Measurements from ENCODE around the gene PPFIBP2.

The PPFIBP2 gene

DNA sequence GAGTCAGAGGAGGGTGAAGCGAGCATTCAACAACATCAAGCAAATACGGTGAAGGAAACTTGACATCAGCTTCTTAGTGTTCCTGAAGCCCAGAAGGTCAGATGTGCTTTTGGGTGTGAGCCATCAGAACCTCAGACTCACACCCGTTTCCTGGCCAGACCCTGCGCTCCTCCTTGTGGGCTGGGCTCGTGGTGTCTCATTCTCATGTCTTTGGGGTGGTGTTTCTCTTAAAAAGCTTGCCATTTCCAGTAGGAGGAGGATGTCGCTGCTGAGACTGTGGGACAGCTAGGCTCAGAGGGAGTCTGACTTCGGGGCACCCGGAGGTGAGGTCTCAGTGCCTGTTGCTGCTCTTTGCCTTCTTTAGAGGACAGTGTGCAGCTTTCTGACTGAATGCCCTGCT is 24.2 kb downstream of the PPFIBP2 start:
- no peak for TF ChIP-seq ZNF266 (tag by site-specific recombination; IDR thresholded peaks at IDR 0.05; ENCODE audit: low read depth)
- TF ChIP-seq ZNF302 (tag by site-specific recombination; IDR thresholded peaks at IDR 0.05; ENCODE audit: low read depth) = no peak
- no peak for TF ChIP-seq ZNF664 (tag by site-specific recombination; IDR thresholded peaks at IDR 0.05)
- TF ChIP-seq, protein P1, sequence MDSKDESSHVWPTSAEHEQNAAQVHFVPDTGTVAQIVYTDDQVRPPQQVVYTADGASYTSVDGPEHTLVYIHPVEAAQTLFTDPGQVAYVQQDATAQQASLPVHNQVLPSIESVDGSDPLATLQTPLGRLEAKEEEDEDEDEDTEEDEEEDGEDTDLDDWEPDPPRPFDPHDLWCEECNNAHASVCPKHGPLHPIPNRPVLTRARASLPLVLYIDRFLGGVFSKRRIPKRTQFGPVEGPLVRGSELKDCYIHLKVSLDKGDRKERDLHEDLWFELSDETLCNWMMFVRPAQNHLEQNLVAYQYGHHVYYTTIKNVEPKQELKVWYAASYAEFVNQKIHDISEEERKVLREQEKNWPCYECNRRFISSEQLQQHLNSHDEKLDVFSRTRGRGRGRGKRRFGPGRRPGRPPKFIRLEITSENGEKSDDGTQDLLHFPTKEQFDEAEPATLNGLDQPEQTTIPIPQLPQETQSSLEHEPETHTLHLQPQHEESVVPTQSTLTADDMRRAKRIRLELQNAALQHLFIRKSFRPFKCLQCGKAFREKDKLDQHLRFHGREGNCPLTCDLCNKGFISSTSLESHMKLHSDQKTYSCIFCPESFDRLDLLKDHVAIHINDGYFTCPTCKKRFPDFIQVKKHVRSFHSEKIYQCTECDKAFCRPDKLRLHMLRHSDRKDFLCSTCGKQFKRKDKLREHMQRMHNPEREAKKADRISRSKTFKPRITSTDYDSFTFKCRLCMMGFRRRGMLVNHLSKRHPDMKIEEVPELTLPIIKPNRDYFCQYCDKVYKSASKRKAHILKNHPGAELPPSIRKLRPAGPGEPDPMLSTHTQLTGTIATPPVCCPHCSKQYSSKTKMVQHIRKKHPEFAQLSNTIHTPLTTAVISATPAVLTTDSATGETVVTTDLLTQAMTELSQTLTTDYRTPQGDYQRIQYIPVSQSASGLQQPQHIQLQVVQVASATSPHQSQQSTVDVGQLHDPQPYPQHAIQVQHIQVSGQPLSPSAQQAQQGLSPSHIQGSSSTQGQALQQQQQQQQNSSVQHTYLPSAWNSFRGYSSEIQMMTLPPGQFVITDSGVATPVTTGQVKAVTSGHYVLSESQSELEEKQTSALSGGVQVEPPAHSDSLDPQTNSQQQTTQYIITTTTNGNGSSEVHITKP (tag by site-specific recombination; IDR thresholded peaks at IDR 0.05) = no peak
- no peak for TF ChIP-seq YY2 (tag by site-specific recombination; IDR thresholded peaks at IDR 0.05)
- TF ChIP-seq ZNF629 (tag by site-specific recombination; IDR thresholded peaks at IDR 0.05) = no peak
- no peak for TF ChIP-seq OSR2 (tag by site-specific recombination; IDR thresholded peaks at IDR 0.05)
- TF ChIP-seq, protein P2, sequence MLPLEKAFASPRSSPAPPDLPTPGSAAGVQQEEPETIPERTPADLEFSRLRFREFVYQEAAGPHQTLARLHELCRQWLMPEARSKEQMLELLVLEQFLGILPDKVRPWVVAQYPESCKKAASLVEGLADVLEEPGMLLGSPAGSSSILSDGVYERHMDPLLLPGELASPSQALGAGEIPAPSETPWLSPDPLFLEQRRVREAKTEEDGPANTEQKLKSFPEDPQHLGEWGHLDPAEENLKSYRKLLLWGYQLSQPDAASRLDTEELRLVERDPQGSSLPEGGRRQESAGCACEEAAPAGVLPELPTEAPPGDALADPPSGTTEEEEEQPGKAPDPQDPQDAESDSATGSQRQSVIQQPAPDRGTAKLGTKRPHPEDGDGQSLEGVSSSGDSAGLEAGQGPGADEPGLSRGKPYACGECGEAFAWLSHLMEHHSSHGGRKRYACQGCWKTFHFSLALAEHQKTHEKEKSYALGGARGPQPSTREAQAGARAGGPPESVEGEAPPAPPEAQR (tag by site-specific recombination; IDR thresholded peaks at IDR 0.05) = no peak
- no peak for TF ChIP-seq PRDM1 (tag by site-specific recombination; IDR thresholded peaks at IDR 0.05)
- no peak for TF ChIP-seq ZNF324 (tag by site-specific recombination; IDR thresholded peaks at IDR 0.05)
- TF ChIP-seq ZNF366 (tag by site-specific recombination; conservative IDR thresholded peaks at IDR 0.05) = no peak
- TF ChIP-seq ZNF341 (tag by site-specific recombination; IDR thresholded peaks at IDR 0.05; ENCODE audit: low read depth) = no peak
- no peak for TF ChIP-seq ZNF174 (tag by site-specific recombination; IDR thresholded peaks at IDR 0.05)
- TF ChIP-seq ZNF670 (tag by site-specific recombination; IDR thresholded peaks at IDR 0.05; ENCODE audit: low read depth) = no peak
- TF ChIP-seq ZFP3 (tag by site-specific recombination; IDR thresholded peaks at IDR 0.05; ENCODE audit: low read depth) = no peak
- no peak for TF ChIP-seq ZNF654 (tag by site-specific recombination; IDR thresholded peaks at IDR 0.05; ENCODE audit: low read depth)
- no peak for TF ChIP-seq ZNF112 (tag by site-specific recombination; IDR thresholded peaks at IDR 0.05)
- TF ChIP-seq SP2 (tag by site-specific recombination; IDR thresholded peaks at IDR 0.05) = no peak
- no peak for TF ChIP-seq MEIS1 (CRISPR knock-in tag; IDR thresholded peaks at IDR 0.05; ENCODE audit: borderline replicate concordance)
- H3K4me3 ChIP-seq (ENCODE audit: low read depth, low read length) = no peak overlapping the region
- no peaks in the 10 kb centered on the region for H3K4me1 ChIP-seq (ENCODE audit: control insufficient read depth, insufficient read depth, low read length)
- ChIA-PET POLR2A (no interaction called here), CTCF (interaction anchor here (0.6 to 3.1 kb wide), 2 partner anchors 34 to 52 kb away, joined by 5 to 13 read pairs; no protein-coding TSS in a partner anchor)
- no peaks in the 10 kb centered on the region for H3K9me3 ChIP-seq (ENCODE audit: control insufficient read depth, insufficient read depth, low read depth, low read length)
- no peak overlapping the region for H3K27ac ChIP-seq (ENCODE audit: extremely low read depth, low read depth, low read length)
- H3K36me3 ChIP-seq (ENCODE audit: control insufficient read depth in 2 of 2, insufficient read depth in 1 of 2, low read length in 2 of 2) = no peaks in the 10 kb centered on the region

DNA sequence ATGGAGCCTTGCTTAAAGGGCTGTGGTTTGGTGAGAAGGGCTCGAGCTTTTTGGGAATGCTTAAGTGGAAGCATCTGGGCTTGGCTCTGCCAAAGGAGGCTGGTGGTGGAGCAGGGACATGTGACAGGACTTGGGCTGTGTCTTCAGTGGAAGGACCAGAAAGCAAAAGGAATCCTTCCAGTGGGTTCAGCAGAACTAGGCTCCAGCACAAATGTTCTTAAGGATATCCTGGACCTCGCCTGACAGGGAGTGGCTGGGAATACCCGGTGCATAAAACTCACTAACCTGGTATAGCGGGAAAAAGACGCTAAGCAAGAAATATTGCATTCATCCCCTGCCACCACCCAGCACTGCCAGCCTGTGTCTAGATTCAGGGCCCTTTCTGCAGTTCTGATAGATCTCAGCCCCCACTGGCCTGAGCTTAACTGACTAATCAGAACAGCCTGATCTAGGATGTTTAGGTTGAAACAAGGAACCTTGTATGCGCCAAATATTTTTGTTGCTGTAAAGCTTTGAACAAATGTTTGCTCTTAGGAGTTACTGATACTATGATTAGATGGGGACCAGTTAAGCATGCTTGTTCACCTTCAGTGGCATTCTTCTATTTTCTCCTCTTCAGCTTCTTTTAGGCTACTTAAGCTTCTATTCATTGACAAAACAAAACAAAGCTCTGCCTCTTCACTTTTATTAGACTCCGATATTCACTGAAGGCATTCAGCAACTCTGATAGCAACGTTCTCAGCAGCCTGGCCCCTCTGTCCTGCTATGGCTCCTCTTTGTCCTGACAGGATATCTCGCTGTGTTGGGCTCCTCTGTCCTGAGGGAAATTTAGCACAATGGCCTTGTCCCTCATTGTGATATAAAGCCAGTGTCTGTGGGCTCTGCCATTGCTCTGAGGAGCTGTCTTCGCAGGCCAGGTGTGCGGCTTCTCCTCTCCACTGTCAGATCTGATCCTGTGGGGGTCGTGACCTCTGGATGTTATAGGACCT is 25.0 kb downstream of the PPFIBP2 start:
- H3K4me1 ChIP-seq (ENCODE audit: control insufficient read depth, insufficient read depth, low read length) = no peaks in the 10 kb centered on the region
- H3K36me3 ChIP-seq (ENCODE audit: control insufficient read depth in 2 of 2, insufficient read depth in 1 of 2, low read length in 2 of 2) = no peaks in the 10 kb centered on the region
- ChIA-PET POLR2A (no interaction called here), CTCF (interaction anchor here (0.5 to 3.1 kb wide), 9 partner anchors 9 to 448 kb away, joined by 3 to 14 read pairs (median 4); no protein-coding TSS in a partner anchor)
- H3K4me3 ChIP-seq (ENCODE audit: low read depth, low read length) = no peak overlapping the region
- H3K9me3 ChIP-seq (ENCODE audit: control insufficient read depth, insufficient read depth, low read depth, low read length) = no peaks in the 10 kb centered on the region
- H3K27ac ChIP-seq (ENCODE audit: extremely low read depth, low read depth, low read length) = no peak overlapping the region
- TF ChIP-seq, protein P3, sequence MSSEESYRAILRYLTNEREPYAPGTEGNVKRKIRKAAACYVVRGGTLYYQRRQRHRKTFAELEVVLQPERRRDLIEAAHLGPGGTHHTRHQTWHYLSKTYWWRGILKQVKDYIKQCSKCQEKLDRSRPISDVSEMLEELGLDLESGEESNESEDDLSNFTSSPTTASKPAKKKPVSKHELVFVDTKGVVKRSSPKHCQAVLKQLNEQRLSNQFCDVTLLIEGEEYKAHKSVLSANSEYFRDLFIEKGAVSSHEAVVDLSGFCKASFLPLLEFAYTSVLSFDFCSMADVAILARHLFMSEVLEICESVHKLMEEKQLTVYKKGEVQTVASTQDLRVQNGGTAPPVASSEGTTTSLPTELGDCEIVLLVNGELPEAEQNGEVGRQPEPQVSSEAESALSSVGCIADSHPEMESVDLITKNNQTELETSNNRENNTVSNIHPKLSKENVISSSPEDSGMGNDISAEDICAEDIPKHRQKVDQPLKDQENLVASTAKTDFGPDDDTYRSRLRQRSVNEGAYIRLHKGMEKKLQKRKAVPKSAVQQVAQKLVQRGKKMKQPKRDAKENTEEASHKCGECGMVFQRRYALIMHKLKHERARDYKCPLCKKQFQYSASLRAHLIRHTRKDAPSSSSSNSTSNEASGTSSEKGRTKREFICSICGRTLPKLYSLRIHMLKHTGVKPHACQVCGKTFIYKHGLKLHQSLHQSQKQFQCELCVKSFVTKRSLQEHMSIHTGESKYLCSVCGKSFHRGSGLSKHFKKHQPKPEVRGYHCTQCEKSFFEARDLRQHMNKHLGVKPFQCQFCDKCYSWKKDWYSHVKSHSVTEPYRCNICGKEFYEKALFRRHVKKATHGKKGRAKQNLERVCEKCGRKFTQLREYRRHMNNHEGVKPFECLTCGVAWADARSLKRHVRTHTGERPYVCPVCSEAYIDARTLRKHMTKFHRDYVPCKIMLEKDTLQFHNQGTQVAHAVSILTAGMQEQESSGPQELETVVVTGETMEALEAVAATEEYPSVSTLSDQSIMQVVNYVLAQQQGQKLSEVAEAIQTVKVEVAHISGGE (tag by site-specific recombination; conservative IDR thresholded peaks at IDR 0.05; ENCODE audit: low read depth) = no peak
- TF ChIP-seq ZNF426 (tag by site-specific recombination; IDR thresholded peaks at IDR 0.05) = no peak
- TF ChIP-seq, protein P4, sequence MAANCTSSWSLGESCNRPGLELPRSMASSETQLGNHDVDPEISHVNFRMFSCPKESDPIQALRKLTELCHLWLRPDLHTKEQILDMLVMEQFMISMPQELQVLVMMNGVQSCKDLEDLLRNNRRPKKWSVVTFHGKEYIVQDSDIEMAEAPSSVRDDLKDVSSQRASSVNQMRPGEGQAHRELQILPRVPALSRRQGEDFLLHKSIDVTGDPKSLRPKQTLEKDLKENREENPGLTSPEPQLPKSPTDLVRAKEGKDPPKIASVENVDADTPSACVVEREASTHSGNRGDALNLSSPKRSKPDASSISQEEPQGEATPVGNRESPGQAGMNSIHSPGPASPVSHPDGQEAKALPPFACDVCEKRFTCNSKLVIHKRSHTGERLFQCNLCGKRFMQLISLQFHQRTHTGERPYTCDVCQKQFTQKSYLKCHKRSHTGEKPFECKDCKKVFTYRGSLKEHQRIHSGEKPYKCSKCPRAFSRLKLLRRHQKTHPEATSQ (tag by site-specific recombination; IDR thresholded peaks at IDR 0.05) = no peak
- no peak for TF ChIP-seq ZNF202 (tag by site-specific recombination; IDR thresholded peaks at IDR 0.05; ENCODE audit: borderline replicate concordance)

Data from HEK293 (cell line).